GM10248 (cell line): ENCODE results near the gene LRRTM1.

Source experiments
- CTCF ChIA-PET: fragments of 300-600 bp; sonication (Branson Sonifier 250); formaldehyde crosslinking; extraction: SDS; loops from one replicate; lab custom pipeline; 2021; ENCODE audit warnings: antibody characterized with exemption; lab: Yijun Ruan, JAX
- POLR2A ChIA-PET: fragments of 350-650 bp; sonication (Branson Sonifier 250); formaldehyde crosslinking; extraction: SDS; loops from one replicate; lab custom pipeline; 2020; ENCODE audit warnings: antibody characterized with exemption; lab: Yijun Ruan, JAX
- DNase-seq: peaks from one replicate; pipeline ENCODE4 v3.0.0; 2012; ENCODE audit errors: extremely low spot score
- TF ChIP-seq, protein P1 (sequence below): IDR thresholded peaks from 2 replicates; pipeline ENCODE4 v1.5.1; 2012; ENCODE audit warnings: mild to moderate bottlenecking, low read depth; ENCODE audit errors: extremely low read depth, missing control alignments, control extremely low read depth

Gene LRRTM1

DNA sequence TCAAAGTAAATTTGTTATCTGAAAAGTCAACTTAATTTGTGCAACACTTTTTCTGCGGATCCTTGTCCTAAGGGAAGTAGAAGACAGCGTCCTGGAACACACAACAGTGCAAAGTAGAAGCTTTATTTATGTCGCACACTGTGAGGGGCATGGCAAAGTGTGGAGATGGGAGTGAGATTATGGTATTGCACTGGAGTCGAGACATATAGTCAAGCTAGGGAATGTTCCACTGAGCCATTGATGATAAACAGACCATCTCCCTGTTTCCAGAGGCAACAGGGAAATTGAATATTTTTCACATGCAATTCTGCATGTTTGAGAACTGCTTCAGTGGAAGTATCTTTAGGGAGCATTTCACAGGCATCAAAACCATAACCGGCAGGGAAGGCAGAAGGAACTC lies 46.2 kb downstream of the LRRTM1 start:
- ChIA-PET CTCF (interaction anchor here (2.6 kb wide), 1 partner anchor 20 kb away, joined by 11 read pairs; no protein-coding TSS in a partner anchor), POLR2A (no interaction called here)
- no peak for DNase-seq
- TF ChIP-seq, protein P1, sequence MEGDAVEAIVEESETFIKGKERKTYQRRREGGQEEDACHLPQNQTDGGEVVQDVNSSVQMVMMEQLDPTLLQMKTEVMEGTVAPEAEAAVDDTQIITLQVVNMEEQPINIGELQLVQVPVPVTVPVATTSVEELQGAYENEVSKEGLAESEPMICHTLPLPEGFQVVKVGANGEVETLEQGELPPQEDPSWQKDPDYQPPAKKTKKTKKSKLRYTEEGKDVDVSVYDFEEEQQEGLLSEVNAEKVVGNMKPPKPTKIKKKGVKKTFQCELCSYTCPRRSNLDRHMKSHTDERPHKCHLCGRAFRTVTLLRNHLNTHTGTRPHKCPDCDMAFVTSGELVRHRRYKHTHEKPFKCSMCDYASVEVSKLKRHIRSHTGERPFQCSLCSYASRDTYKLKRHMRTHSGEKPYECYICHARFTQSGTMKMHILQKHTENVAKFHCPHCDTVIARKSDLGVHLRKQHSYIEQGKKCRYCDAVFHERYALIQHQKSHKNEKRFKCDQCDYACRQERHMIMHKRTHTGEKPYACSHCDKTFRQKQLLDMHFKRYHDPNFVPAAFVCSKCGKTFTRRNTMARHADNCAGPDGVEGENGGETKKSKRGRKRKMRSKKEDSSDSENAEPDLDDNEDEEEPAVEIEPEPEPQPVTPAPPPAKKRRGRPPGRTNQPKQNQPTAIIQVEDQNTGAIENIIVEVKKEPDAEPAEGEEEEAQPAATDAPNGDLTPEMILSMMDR = no peak

- ChIA-PET CTCF (interaction anchor here (1.4 to 2.6 kb wide), 2 partner anchors 17 to 19 kb away, joined by 3 to 11 read pairs; no protein-coding TSS in a partner anchor), POLR2A (no interaction called here)
- TF ChIP-seq, protein P1 = no peak
- DNase-seq = no peak
Measured at GRCh38 chr2:80257450-80257849, 47.1 kb downstream of the LRRTM1 start.

- DNase-seq = no peak
- CTCF ChIA-PET = interaction anchor here (1.4 to 2.6 kb wide), 2 partner anchors 18 kb away, joined by 3 to 11 read pairs; no protein-coding TSS in a partner anchor
- TF ChIP-seq, protein P1 = no peak
- POLR2A ChIA-PET = no interaction called here
Measured at GRCh38 chr2:80256782-80257167, 47.8 kb downstream of the LRRTM1 start.

DNA sequence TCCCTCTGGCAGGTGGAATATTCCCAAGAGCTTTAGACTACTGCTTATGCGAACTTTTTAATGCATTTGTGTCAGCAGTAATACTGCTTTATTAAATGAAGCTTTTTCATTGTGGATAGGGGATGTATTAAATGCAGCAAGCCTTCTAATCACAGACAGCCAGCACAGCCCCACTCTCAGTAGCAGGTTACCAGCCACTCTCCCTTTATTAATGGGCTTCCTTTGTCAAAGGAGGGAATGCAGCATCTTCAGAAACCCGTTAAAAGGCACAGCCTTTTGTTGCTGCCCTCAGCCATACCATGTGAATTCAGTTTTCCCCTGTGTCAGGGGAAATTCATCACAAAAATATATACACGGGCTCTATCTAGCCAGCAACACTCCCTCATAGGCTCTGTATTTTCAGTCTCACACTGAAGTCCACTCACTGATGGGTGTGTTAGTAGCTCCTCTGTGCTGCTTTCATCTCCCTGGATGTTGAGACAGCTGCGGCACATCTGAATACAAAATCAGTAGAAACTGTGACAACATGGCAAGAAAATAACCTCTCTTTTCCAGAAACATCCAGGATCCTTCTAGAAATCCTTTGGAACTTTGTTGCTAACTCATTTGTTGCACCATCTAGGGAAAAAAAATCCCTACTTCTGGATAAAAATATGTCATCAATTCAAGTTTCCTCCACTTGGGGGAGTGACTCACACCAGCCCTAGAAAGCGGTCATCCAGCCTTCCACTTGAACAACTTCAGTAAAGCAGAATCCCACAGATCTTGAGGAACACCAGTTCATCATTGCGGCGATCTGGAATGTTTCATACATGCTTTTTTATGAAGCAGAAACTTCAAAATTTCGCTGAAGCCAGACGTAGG lies 48.4 kb downstream of the LRRTM1 start:
- ChIA-PET POLR2A (no interaction called here), CTCF (interaction anchor here (1.3 to 2.6 kb wide), 3 partner anchors 10 to 18 kb away, joined by 3 to 11 read pairs (median 4); no protein-coding TSS in a partner anchor)
- DNase-seq = no peak
- TF ChIP-seq, protein P1 = no peak

- DNase-seq = no peak
- TF ChIP-seq, protein P1 = no peak
- ChIA-PET POLR2A (no interaction called here), CTCF (no interaction called here)
Measured at GRCh38 chr2:80252294-80252986, 52.1 kb downstream of the LRRTM1 start.
